OCI-LY3 (cell line): ENCODE measurements around the gene IQSEC1.

Experiments
- H2AFZ ChIP-seq: fragments of 200-600, 300-600 bp; shearing (Covaris generic); 2 replicates; pipeline ENCODE4 v1.6.0; 2014; ENCODE audit warnings: antibody characterized with exemption, low read depth, low read length
- H3K27ac ChIP-seq: fragments of 200-600, 300-600 bp; sonication (generic); 2 replicates; pipeline ENCODE4 v1.5.1; 2014; ENCODE audit warnings: mild to moderate bottlenecking, low read length, moderate library complexity, mixed read lengths
- H3K27me3 ChIP-seq: fragments of 200-600, 300-600 bp; sonication (generic); 2 replicates; pipeline ENCODE4 v1.6.1; 2014; ENCODE audit warnings: low read depth, low read length, mixed read lengths
- H3K36me3 ChIP-seq: fragments of 200-600, 300-600 bp; sonication (generic); replicated peaks from 2 replicates; pipeline ENCODE3; 2014; ENCODE audit warnings: low read depth, low read length, mixed read lengths
- H3K4me1 ChIP-seq: fragments of 300-600, 200-600 bp; sonication (generic); 2 replicates; pipeline ENCODE4 v1.6.1; 2014; ENCODE audit warnings: low read length, mixed read lengths
- H3K4me2 ChIP-seq: fragments of 200-600, 300-600 bp; sonication (generic); 2 replicates; pipeline ENCODE4 v1.6.1; 2014; ENCODE audit warnings: low read length, mixed read lengths
- H3K4me3 ChIP-seq: fragments of 300-600, 200-600 bp; sonication (generic); 2 replicates; pipeline ENCODE4 v1.5.1; 2014; ENCODE audit warnings: antibody characterized with exemption, mild to moderate bottlenecking, low read length, moderate library complexity
- H3K79me2 ChIP-seq: fragments of 300-600, 200-600 bp; shearing (Covaris generic); 2 replicates; pipeline ENCODE4 v1.6.1; 2014; ENCODE audit warnings: mild to moderate bottlenecking, low read length, mixed read lengths
- H3K9ac ChIP-seq: fragments of 300-600, 200-600 bp; shearing (Covaris generic); 2 replicates; pipeline ENCODE4 v1.6.0; 2014; ENCODE audit warnings: mild to moderate bottlenecking, low read length, moderate library complexity
- H3K9me3 ChIP-seq: fragments of 200-600, 300-600 bp; shearing (Covaris generic); 2 replicates; pipeline ENCODE4 v1.6.1; 2014; ENCODE audit warnings: low read length, mixed read lengths; ENCODE audit not compliant: insufficient read depth
- H4K20me1 ChIP-seq: fragments of 200-600, 300-600 bp; sonication (generic); 2 replicates; pipeline ENCODE4 v1.6.1; 2016; ENCODE audit warnings: low read length, mixed read lengths; ENCODE audit not compliant: insufficient read depth
- EZH2phosphoT487 ChIP-seq: fragments of 200-600 bp; shearing (Covaris generic); IDR thresholded peaks from 2 replicates; pipeline ENCODE4 v1.6.1; 2018; ENCODE audit warnings: antibody characterized with exemption, mixed run types, low read depth
- TF ChIP-seq, protein P1 (sequence below): fragments of 200-600, 300-600 bp; sonication (generic); IDR thresholded peaks from 2 replicates; pipeline ENCODE4 v1.5.1; 2014; ENCODE audit warnings: antibody characterized with exemption, low read length, low read depth

IQSEC1 gene

DNA sequence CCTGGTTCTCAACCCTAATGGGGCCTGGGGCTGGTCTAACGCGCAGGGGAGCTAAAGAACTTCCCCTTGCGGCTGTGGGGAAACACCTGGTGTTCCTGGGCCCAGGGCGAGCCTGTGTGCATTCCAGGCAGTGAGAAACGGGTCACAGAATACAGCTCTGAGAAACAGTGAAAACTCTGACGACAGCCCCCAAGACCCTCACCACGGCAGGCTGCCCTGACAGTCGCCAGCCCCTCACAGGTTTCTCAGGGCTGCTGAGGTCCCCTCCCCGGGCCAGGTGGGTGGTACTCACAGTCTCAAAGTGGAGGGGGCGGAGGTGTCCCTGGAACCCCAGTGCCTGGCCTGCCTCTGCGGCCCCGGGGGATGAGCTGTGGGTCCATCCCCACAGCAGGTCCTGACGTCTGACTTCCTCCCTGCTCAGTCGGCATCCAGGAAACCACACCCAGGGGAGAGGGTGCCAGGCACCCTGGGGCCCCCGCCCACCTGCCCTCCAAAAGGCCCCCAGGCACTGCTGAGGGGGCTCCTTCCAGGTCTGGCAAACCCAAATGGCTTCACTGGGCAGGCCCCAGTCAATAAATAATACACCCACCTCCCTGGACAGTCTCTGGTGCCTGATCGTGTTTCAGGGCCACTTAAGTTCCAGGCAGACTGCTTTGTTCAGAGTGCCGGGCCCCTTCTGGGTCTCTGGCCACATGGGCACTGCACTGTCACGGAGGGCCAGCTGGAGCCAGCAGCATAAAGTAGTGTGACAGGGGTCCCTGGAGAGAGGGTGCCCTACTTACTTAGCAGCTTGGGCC is 57.7 kb downstream of the IQSEC1 start:
- peak overlapping the region; percentile 96 for H3K9ac ChIP-seq
- no peak for TF ChIP-seq EZH2phosphoT487
- TF ChIP-seq, protein P1, sequence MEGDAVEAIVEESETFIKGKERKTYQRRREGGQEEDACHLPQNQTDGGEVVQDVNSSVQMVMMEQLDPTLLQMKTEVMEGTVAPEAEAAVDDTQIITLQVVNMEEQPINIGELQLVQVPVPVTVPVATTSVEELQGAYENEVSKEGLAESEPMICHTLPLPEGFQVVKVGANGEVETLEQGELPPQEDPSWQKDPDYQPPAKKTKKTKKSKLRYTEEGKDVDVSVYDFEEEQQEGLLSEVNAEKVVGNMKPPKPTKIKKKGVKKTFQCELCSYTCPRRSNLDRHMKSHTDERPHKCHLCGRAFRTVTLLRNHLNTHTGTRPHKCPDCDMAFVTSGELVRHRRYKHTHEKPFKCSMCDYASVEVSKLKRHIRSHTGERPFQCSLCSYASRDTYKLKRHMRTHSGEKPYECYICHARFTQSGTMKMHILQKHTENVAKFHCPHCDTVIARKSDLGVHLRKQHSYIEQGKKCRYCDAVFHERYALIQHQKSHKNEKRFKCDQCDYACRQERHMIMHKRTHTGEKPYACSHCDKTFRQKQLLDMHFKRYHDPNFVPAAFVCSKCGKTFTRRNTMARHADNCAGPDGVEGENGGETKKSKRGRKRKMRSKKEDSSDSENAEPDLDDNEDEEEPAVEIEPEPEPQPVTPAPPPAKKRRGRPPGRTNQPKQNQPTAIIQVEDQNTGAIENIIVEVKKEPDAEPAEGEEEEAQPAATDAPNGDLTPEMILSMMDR, result no peak
- H3K27me3 ChIP-seq, result no peaks in the 10 kb centered on the region
- peak overlapping the region; percentile 85 for H3K4me3 ChIP-seq
- peaks cover 88% of the 10 kb centered on the region for H3K4me1 ChIP-seq
- peak overlapping the region; percentile 97 for H3K4me2 ChIP-seq
- peaks cover 55% of the 10 kb centered on the region for H4K20me1 ChIP-seq
- H3K36me3 ChIP-seq, result peaks cover 44% of the 10 kb centered on the region
- H3K79me2 ChIP-seq, result peaks cover 98% of the 10 kb centered on the region
- no peaks in the 10 kb centered on the region for H3K9me3 ChIP-seq
- peak overlapping the region; percentile 91 for H3K27ac ChIP-seq
- no peak overlapping the region for H2AFZ ChIP-seq

DNA sequence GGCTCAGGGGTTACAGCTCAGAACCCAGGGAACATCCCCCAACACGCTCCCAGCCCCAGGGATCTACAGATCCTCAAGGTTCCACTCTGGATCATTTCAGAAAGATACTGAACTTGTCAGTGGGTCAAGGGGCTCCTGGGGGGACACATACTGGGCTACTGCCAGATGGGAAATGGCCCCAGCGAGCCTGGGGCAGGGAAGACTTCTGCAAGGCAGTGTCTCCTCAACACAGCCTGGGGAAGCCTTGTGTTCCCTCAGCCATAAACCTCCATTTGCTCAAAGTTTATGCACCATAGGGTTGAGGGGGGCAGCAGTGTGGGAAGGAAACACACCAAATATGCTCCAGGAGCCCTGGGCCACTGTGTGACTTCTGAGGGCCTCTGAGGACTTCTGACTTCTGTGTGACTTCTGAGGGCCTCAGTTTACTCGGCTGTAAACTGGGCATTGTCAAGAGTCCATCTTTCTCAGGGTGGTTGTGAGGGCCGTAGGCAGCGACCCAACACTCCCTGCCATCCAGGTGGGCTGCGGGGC is 58.4 kb downstream of the IQSEC1 start:
- peaks cover 98% of the 10 kb centered on the region for H3K79me2 ChIP-seq
- H4K20me1 ChIP-seq, result peaks cover 61% of the 10 kb centered on the region
- peak overlapping the region; percentile 96 for H3K9ac ChIP-seq
- H3K4me3 ChIP-seq, result peak overlapping the region; percentile 85
- no peaks in the 10 kb centered on the region for H3K27me3 ChIP-seq
- H2AFZ ChIP-seq, result no peak overlapping the region
- peak overlapping the region; percentile 97 for H3K4me2 ChIP-seq
- peaks cover 88% of the 10 kb centered on the region for H3K4me1 ChIP-seq
- no peak for TF ChIP-seq EZH2phosphoT487
- TF ChIP-seq, protein P1, result no peak
- H3K27ac ChIP-seq, result peak overlapping the region; percentile 91
- H3K9me3 ChIP-seq, result no peaks in the 10 kb centered on the region
- peaks cover 45% of the 10 kb centered on the region for H3K36me3 ChIP-seq

DNA sequence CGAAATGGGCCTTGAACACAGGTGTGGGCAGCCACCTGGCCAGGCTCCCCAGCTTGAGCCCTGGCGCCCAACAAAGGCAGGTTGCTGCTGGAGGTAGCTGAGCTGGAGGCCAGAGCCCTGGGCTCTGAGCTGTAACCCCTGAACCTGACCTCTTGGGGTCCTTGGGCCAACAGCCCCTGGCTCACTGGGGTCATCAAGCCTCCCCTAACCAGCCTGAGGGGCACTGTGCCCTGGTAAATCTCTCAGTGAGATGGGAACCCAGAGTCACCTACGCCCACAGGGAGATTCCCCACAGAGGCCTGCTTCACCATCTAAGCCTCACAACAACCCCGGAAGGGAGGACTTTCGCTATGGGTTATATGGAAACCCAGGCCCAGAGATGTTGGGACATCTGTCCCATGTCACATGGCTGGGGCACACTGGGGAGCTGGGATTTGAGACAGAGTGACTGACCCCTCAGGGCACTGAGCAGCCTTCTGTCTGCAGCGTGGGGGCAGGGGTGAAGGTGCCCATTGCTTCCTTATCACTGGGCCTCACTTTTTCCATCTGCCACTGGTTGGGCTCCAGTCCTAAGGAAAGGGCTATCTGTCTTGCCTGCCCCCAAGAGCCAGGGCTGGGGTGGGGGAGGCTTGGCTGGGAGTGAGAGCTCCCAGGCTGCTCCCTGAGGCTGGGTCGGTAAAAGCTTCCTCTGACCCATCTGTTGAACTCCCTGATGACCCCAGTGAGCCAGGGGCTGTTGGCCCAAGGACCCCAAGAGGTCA is 59.1 kb downstream of the IQSEC1 start:
- Histone ChIP-seq H3K4me2 (peak overlapping the region; percentile 97), H3K36me3 (peaks cover 46% of the 10 kb centered on the region), H3K9ac (peak overlapping the region; percentile 96), H3K27ac (peak overlapping the region; percentile 91), H2AFZ (no peak overlapping the region), H3K4me1 (peaks cover 93% of the 10 kb centered on the region), H3K79me2 (peaks cover 98% of the 10 kb centered on the region), H3K27me3 (no peaks in the 10 kb centered on the region), H4K20me1 (peaks cover 67% of the 10 kb centered on the region), H3K9me3 (no peaks in the 10 kb centered on the region), H3K4me3 (peak overlapping the region; percentile 85)
- TF ChIP-seq EZH2phosphoT487, result no peak
- TF ChIP-seq, protein P1, result 0 out of 2 replicates have a peak, but pooled peaks have one; percentile 4

DNA sequence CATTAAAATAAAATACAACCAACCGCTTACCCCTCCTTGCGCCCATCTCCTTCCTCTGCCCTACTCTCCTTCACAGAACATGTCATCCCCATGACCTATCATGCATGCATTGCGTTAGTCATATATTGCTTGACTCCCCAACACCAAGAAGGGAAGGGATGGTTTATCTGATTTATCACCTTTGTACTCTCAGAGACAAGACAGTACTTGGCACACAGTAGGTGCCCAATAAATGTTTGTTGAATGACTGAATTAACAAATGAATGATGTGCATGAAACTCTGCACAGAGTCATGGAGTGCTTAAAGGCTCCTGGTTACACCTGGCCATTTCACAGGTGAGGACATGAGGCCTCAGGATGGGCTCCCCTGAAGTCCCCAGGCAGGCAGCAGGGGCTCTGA is 59.7 kb downstream of the IQSEC1 start:
- no peak for TF ChIP-seq EZH2phosphoT487
- TF ChIP-seq, protein P1, result no peak
- H3K9ac ChIP-seq, result peak overlapping the region; percentile 96
- H3K27me3 ChIP-seq, result no peaks in the 10 kb centered on the region
- no peaks in the 10 kb centered on the region for H3K9me3 ChIP-seq
- peak overlapping the region; percentile 97 for H3K4me2 ChIP-seq
- H4K20me1 ChIP-seq, result peaks cover 67% of the 10 kb centered on the region
- peaks cover 98% of the 10 kb centered on the region for H3K79me2 ChIP-seq
- peak overlapping the region; percentile 91 for H3K27ac ChIP-seq
- H2AFZ ChIP-seq, result no peak overlapping the region
- peaks cover 47% of the 10 kb centered on the region for H3K36me3 ChIP-seq
- H3K4me1 ChIP-seq, result peaks cover 99% of the 10 kb centered on the region
- H3K4me3 ChIP-seq, result peak overlapping the region; percentile 85
